ENCODE data around the gene UBFD1. TPM values are rescaled to one million over a fixed set of nuclear protein-coding genes. Genes with fewer than 3 reads are reported as not detected.
A peak's percentile ranks its signal among the peaks of the same experiment; 100 is the strongest.

Gene UBFD1
- total RNA-seq, 2 experiments from 2014 or later: 51.8 to 54.1 TPM

DNA sequence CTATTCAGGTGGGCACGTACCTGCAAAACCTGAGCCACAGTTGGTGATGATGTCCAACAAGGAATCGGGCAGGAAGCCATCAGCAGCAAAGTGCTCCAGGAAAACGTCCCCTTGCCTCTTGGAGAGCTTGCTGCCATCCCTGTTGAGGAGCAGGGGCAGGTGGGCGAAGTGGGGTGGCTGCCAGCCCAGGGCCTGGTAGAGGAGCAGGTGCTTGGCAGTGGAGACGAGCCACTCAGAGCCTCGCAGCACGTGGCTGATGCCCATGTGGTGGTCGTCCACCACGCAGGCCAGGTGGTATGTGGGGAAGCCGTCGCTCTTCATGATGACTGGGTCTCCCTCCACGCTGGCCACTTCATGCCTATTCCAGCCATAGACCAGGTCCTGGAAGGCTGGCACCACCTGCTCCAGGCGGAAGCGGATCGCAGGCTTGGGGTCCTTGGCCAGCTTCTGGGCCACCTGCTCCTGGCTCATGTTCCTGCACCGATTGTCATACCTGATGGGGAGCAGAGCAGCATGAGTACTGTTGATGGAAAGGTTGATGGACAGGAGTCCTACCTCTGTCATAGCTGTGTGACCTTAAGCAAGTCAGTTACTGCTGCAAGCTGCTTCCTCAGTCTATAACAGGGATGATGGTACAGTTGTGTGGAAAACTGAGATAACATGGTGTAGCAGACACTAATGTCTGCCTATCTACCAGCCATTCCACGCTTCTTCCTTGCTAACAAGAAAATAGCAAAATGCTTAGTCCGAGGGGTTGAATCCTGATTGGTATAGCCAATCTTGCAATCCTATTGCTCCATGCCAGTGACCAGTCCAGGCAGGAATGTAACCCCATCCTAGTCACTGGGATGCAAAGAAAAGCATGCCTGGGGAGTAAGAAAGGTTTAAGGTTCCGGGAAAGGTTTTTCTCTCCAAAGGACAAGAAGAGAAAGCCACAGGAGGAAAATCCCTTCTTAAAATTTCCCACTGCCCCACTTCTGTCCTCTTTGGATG lies 22.4 kb upstream of the UBFD1 start:
- peaks cover 32% of the 10 kb centered on the region for H3K36me3 Mint-ChIP-seq (ENCODE audit: low read depth)
- no peaks in the 10 kb centered on the region for H3K27me3 Mint-ChIP-seq
- H3K27ac Mint-ChIP-seq: no peak overlapping the region
- H3K4me1 Mint-ChIP-seq (ENCODE audit: low read depth): peaks cover 8% of the 10 kb centered on the region
- H3K9me3 Mint-ChIP-seq: no peaks in the 10 kb centered on the region
- H3K4me3 Mint-ChIP-seq: no peak overlapping the region
- no peak for ATAC-seq
- POLR2A ChIA-PET: interaction anchor here (0.6 to 1.4 kb wide), 3 partner anchors 14 to 524 kb away, joined by 3 read pairs; no protein-coding TSS in a partner anchor
- CTCF ChIA-PET: no interaction called here
- DNase-seq: no peak
- intact Hi-C loops (cut with micrococcal nuclease): no loop called here
- TF ChIP-seq, protein P1, sequence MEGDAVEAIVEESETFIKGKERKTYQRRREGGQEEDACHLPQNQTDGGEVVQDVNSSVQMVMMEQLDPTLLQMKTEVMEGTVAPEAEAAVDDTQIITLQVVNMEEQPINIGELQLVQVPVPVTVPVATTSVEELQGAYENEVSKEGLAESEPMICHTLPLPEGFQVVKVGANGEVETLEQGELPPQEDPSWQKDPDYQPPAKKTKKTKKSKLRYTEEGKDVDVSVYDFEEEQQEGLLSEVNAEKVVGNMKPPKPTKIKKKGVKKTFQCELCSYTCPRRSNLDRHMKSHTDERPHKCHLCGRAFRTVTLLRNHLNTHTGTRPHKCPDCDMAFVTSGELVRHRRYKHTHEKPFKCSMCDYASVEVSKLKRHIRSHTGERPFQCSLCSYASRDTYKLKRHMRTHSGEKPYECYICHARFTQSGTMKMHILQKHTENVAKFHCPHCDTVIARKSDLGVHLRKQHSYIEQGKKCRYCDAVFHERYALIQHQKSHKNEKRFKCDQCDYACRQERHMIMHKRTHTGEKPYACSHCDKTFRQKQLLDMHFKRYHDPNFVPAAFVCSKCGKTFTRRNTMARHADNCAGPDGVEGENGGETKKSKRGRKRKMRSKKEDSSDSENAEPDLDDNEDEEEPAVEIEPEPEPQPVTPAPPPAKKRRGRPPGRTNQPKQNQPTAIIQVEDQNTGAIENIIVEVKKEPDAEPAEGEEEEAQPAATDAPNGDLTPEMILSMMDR (IDR thresholded peaks at IDR 0.05): no peak

DNA sequence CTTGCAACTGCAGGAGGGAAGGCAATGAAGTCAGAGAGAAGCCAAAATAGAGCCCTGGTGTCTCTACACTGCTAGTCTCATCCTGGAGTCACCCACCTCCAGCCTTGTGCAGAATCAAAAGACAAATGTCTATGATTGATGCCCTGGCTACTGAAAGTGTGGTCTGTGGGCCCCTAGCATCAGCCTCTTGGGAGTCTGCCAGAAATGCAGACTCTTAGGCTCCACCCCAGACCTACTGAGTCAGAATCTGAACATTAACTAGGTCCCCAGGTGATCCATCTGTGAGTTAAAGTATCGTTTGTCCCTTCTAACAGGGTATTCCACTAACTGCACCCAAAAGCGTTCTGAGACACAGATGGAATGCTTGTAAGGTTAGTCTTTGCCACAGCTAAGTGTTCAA lies 21.6 kb upstream of the UBFD1 start:
- TF ChIP-seq, protein P1 (IDR thresholded peaks at IDR 0.05): no peak
- Mint-ChIP-seq H3K36me3 (ENCODE audit: low read depth) (peaks cover 32% of the 10 kb centered on the region), H3K27ac (no peak overlapping the region), H3K27me3 (no peaks in the 10 kb centered on the region), H3K4me3 (no peak overlapping the region), H3K9me3 (no peaks in the 10 kb centered on the region), H3K4me1 (ENCODE audit: low read depth) (peaks cover 8% of the 10 kb centered on the region)
- intact Hi-C loops (cut with micrococcal nuclease): no loop called here
- DNase-seq: no peak
- ChIA-PET CTCF (no interaction called here), POLR2A (interaction anchor here (0.6 kb wide), 1 partner anchor 524 kb away, joined by 3 read pairs; no protein-coding TSS in a partner anchor)
- ATAC-seq: no peak

- ATAC-seq (no peak), DNase-seq (no peak)
- ChIA-PET POLR2A (interaction anchor here (1.3 kb wide), 1 partner anchor 28 kb away, joined by 3 read pairs; no protein-coding TSS in a partner anchor), CTCF (interaction anchor here (2.1 kb wide), 1 partner anchor 103 kb away, joined by 4 read pairs; no protein-coding TSS in a partner anchor)
- H3K27me3 Mint-ChIP-seq: no peaks in the 10 kb centered on the region
- H3K27ac Mint-ChIP-seq: peak overlapping the region; percentile 25
- H3K4me3 Mint-ChIP-seq: no peak overlapping the region
- TF ChIP-seq, protein P1 (IDR thresholded peaks at IDR 0.05): no peak
- peaks cover 35% of the 10 kb centered on the region for H3K36me3 Mint-ChIP-seq (ENCODE audit: low read depth)
- intact Hi-C loops (cut with micrococcal nuclease): no loop called here
- H3K4me1 Mint-ChIP-seq (ENCODE audit: low read depth): peaks cover 8% of the 10 kb centered on the region
- H3K9me3 Mint-ChIP-seq: no peaks in the 10 kb centered on the region
Observed at GRCh38 chr16:23537390-23537789, 20.1 kb upstream of the UBFD1 start.

- no peak for DNase-seq
- Mint-ChIP-seq H3K27ac (peak overlapping the region; percentile 60), H3K4me1 (ENCODE audit: low read depth) (peaks cover 8% of the 10 kb centered on the region), H3K36me3 (ENCODE audit: low read depth) (peaks cover 28% of the 10 kb centered on the region), H3K4me3 (no peak overlapping the region), H3K27me3 (no peaks in the 10 kb centered on the region), H3K9me3 (no peaks in the 10 kb centered on the region)
- CTCF ChIA-PET: interaction anchor here (1.1 to 2.1 kb wide), 4 partner anchors 10 to 104 kb away, joined by 3 to 5 read pairs (median 4); no protein-coding TSS in a partner anchor
- ATAC-seq: no peak
- POLR2A ChIA-PET: interaction anchor here (1.4 kb wide), 1 partner anchor 10 kb away, joined by 3 read pairs; no protein-coding TSS in a partner anchor
- intact Hi-C loops (cut with micrococcal nuclease): no loop called here
- TF ChIP-seq, protein P1 (IDR thresholded peaks at IDR 0.05): no peak
Observed at GRCh38 chr16:23538919-23539278, 18.6 kb upstream of the UBFD1 start.

All from activated CD8-positive, alpha-beta T cell treated with anti-CD3 and anti-CD28 coated beads for 36 hours (primary cell).